Right renal cortex interstitium (tissue), 3 donors: ENCODE measurements around the gene WDR37. TPM values are rescaled to one million over a fixed set of nuclear protein-coding genes. Genes with fewer than 3 reads are reported as not detected.

ENCODE experiments used
- DNase-seq, 3 donors: peaks; one replicate each; pipeline ENCODE4 v3.0.0-alpha.2; 2013; ENCODE audit warnings: low read depth in 3 of 3, low spot score in 2 of 3
- polyA plus RNA-seq, 3 donors: library from polyadenylated mRNA; unstranded; fragments of 120-200 nt; gene quantifications; one replicate each; pipeline ENCODE4 v1.2.1, GENCODE V29; 2013; ENCODE audit not compliant: insufficient read length in 3 of 3

WDR37 gene
- polyA plus RNA-seq, 3 donors, result 15.1 to 15.7 (median 15.2) TPM

DNA sequence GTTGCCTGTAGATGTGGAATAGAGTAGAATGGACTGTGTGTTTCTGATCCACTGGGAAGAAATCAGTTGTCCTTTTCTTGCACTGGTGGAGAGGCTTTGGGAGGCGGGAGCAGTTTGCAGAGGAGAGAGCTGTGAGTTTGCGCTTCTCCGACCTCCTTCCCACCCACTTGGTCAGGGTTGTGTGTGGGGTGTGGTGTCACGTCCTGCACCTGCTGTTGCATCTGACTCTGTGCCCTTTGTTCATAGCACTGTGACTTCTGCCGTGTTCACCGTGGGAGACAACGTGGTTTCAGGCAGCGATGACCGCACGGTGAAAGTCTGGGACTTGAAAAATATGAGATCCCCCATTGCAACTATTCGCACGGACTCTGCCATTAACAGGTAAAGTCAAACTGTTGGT lies 67.8 kb downstream of the WDR37 start:
- no peak for DNase-seq

- no peak for DNase-seq
Observed at GRCh38 chr10:1124796-1125195, 68.6 kb downstream of the WDR37 start.

- DNase-seq, result no peak
Observed at GRCh38 chr10:1126461-1126860, 70.3 kb downstream of the WDR37 start.

DNA sequence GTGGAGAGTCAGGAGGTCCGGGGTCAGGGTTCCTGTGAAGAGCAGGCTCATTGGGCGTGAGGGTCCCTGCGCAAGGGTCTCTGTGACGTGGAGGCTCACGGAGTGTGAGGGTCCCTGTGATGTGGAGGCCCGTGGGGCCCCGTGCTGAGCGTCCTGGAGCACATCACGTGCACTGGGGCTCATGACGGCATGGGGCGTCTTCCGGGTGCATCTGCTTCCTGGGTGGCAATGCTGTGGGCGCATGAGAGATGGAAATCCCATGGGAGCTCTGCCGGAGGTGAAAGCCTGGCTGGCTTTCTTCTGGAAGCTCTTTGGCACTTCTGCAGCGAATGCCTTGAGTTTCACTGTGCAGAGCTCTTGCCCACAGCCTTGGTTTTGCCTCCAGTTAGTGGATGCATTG lies 71.4 kb downstream of the WDR37 start:
- no peak for DNase-seq

DNA sequence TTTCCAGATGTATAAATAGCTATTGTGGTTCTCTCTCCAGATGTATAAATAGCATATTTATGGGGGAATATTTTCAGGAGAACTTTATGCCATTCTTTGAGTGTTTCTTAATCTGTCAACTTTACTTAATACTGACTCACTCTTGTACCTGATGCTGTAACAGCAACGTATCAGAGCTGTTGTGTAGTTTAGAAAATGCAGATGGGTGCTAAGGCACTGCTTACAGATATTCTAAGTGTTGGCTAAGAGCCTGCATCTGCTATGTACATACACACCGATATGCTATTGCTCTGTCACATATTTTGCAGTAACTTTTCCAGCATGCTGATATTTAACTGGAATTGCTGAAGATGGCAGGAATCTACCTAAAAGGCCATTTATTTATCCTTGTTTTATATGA lies 71.9 kb downstream of the WDR37 start:
- no peak for DNase-seq

DNA sequence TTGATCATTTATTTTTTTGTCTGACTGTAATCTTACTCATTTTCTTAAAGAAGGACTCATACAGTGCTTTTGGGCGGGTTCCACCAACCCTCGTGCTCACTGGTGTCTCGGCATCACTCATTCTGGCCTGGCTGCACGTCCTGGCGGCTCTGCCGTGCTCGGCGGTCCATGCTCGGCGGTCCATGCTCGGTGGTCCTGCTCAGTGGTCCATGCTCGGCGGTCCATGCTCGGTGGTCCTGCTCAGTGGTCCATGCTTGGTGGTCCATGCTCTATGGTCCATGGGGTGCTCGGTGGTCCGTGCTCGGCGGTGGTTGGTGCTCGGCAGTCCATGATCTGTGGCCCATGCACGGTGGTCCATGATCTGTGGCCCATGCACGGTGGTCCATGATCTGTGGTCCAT lies 72.5 kb downstream of the WDR37 start:
- no peak for DNase-seq

- no peak for DNase-seq
Observed at GRCh38 chr10:1130226-1130625, 74.0 kb downstream of the WDR37 start.

DNA sequence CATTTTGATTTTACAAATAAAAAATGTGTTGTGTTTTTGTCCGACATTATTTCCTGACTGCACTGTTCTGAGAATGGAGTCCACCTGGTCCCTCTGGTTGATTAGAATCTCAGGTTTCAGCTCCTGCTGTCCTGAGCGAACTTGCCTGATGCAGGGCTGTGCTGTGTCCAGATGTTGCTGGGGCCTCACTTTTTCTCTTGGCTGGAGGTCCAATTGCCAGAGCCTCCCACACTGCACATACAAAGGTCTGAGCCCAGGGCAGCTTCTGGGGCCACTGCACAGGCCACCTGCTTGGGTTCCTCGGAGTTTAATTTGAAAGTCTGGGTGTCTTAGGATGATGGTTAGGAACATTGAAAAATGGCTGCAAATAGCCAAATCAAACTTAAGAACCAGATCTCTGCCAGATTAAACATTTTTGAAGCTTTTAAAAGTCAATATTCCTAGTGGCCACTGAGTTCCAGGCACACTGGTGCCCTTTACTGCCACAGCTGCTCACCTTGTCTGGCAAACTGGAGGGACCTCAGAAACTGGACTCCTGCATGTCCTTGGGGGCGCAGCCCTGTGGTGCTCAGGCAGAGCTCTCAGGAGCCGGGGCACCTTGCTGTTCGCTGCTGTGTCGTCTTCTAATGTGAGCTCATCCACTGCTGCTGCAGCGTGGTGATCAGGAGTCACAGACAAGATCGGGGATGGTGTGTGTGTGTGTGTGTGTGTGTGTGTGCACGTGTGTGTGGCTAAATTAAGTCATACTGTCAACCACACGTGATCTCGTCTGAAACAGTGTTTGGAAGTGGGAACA lies 75.0 kb downstream of the WDR37 start:
- DNase-seq, result no peak

DNA sequence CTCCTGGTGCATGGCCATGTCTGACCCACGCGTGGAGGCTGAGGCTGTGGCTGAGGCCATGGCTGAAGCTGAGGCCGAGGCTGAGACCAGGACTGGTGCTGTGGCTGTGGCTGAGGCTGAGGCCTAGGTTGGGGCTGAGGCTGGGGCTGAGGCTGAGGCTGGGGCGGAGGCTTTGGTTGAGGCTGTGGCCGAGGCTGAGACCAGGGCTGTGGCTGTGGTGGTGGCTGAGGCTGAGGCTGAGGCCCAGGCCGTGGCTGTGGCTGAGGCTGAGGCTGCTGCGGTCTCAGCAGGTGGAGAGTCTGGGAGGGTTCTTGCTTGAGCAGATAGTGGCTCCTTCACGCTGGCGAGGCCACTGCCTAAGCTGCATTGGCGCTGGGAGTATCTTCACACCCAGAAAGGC lies 76.4 kb downstream of the WDR37 start:
- DNase-seq, result no peak

GRCh38 chr10:1133495-1134045 lies 77.4 kb downstream of the WDR37 start:
- no peak for DNase-seq

GRCh38 chr10:1134156-1134555 lies 78.0 kb downstream of the WDR37 start:
- DNase-seq, result no peak

- no peak for DNase-seq
Observed at GRCh38 chr10:1136268-1136667, 80.1 kb downstream of the WDR37 start.

- DNase-seq, result no peak
Observed at GRCh38 chr10:1137499-1138163, 81.4 kb downstream of the WDR37 start.

GRCh38 chr10:1138529-1138928 lies 82.3 kb downstream of the WDR37 start:
- DNase-seq, result no peak

DNA sequence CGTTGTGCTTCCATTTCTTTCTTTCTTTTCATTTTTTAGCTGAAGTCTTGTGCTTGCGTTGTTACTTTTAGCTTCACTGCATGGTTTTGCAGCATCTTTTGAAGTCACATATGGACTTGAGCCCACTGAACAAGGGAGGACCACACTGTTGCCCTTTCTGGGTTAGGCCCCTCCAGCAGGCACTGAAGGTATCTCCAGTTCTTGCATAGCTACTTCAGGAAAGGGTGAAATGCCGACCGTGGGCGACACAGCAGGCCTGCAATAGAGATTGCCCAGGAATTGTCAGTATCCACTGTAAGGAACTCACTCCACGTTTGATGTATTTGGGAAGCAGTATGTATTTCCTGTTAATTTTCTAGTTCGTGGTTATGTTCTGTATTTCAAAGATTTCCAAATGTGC lies 85.1 kb downstream of the WDR37 start:
- DNase-seq, result no peak

- DNase-seq, result no peak
Observed at GRCh38 chr10:1141701-1142100, 85.5 kb downstream of the WDR37 start.

- no peak for DNase-seq
Observed at GRCh38 chr10:1142596-1142995, 86.4 kb downstream of the WDR37 start.

GRCh38 chr10:1147810-1148209 lies 91.6 kb downstream of the WDR37 start:
- no peak for DNase-seq

- DNase-seq, result no peak
Observed at GRCh38 chr10:1148855-1149605, 92.8 kb downstream of the WDR37 start.

DNA sequence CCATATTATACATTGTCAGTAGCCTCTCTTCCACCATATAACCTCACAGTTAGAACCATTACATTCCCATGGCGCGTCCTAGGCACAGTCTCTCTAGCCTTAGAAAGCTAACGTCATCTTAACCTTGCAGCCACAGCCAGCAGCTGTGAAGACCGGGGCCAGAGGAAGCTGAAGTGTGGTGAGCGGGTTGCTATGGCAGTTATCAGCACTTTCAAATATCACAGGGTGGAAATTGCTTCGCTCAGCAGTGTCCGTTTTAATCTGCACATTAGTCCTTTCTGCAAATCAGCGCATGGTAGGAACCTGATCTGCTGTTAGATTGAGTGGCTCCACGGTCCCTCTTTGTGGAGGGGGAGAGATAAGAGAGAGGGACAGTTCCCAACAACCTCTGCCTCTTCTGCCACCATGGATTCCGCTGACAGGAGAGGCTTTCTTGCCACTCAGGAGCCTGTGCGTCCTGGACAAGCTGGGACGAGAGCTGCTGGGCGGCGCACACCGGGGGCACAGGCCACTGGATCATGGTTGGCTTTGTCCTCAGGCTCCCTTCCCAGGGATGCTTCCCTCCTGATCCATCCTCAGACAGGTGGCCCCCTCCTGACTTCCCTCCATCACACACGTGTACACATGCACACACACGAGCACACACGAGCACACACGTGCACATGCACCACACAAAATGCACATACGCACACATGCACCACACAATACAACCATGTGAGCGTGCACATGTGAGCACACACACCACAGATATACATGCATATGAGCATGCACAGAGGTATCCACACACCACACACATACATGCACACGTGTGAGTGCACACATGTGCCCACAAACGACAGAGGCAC lies 93.8 kb downstream of the WDR37 start:
- no peak for DNase-seq

- no peak for DNase-seq
Observed at GRCh38 chr10:1150638-1150955, 94.4 kb downstream of the WDR37 start.
